ENCODE data around the gene PGPEP1. TPM values are rescaled to one million over a fixed set of nuclear protein-coding genes. Genes with fewer than 3 reads are reported as not detected.

Gene PGPEP1
- total RNA-seq, 1 experiment from 2014 or later: 6.5 TPM

GRCh38 chr19:18336121-18336520 is 4.3 kb upstream of the PGPEP1 start:
- Mint-ChIP-seq H3K36me3 (ENCODE audit: insufficient read depth, unreplicated experiment) (peaks cover 1% of the 10 kb centered on the region), H3K27ac (ENCODE audit: low read depth, unreplicated experiment) (no peak overlapping the region), H3K9me3 (ENCODE audit: unreplicated experiment) (no peaks in the 10 kb centered on the region), H3K27me3 (ENCODE audit: insufficient read depth, unreplicated experiment) (no peaks in the 10 kb centered on the region), H3K4me3 (ENCODE audit: unreplicated experiment) (no peak overlapping the region), H3K4me1 (ENCODE audit: insufficient read depth, unreplicated experiment) (peaks cover under 1% of the 10 kb centered on the region)
- BruUV-seq (replicated peaks): no TSS peak
- TF ChIP-seq CTCF (IDR thresholded peaks at IDR 0.05; ENCODE audit: unreplicated experiment): no peak
- intact Hi-C loops (cut with micrococcal nuclease): no loop called here
- ChIA-PET CTCF (interaction anchor here (0.6 to 1.2 kb wide), 3 partner anchors 8 to 329 kb away, joined by 3 to 11 read pairs (median 7); no protein-coding TSS in a partner anchor), POLR2A (no interaction called here)
- DNase-seq (ENCODE audit: unreplicated experiment): no peak

GRCh38 chr19:18338541-18338940 is 1.9 kb upstream of the PGPEP1 start:
- TF ChIP-seq CTCF (IDR thresholded peaks at IDR 0.05; ENCODE audit: unreplicated experiment): no peak
- ChIA-PET POLR2A (interaction anchor here (0.6 to 6.7 kb wide), 6 partner anchors 9 to 63 kb away, joined by 3 to 32 read pairs (median 10); partner anchors contain the start of genes JUND and LSM4), CTCF (interaction anchor here (0.6 to 3.1 kb wide), 7 partner anchors 10 to 83 kb away, joined by 3 to 26 read pairs (median 6); no protein-coding TSS in a partner anchor)
- no TSS peak for BruUV-seq (replicated peaks)
- Mint-ChIP-seq H3K27ac (ENCODE audit: low read depth, unreplicated experiment) (no peak overlapping the region), H3K27me3 (ENCODE audit: insufficient read depth, unreplicated experiment) (no peaks in the 10 kb centered on the region), H3K36me3 (ENCODE audit: insufficient read depth, unreplicated experiment) (peaks cover 7% of the 10 kb centered on the region), H3K9me3 (ENCODE audit: unreplicated experiment) (no peaks in the 10 kb centered on the region), H3K4me3 (ENCODE audit: unreplicated experiment) (no peak overlapping the region), H3K4me1 (ENCODE audit: insufficient read depth, unreplicated experiment) (peaks cover 5% of the 10 kb centered on the region)
- DNase-seq (ENCODE audit: unreplicated experiment): no peak
- intact Hi-C loops (cut with micrococcal nuclease): no loop called here

- Mint-ChIP-seq H3K27ac (ENCODE audit: low read depth, unreplicated experiment) (no peak overlapping the region), H3K36me3 (ENCODE audit: insufficient read depth, unreplicated experiment) (peaks cover 8% of the 10 kb centered on the region), H3K27me3 (ENCODE audit: insufficient read depth, unreplicated experiment) (no peaks in the 10 kb centered on the region), H3K9me3 (ENCODE audit: unreplicated experiment) (no peaks in the 10 kb centered on the region), H3K4me1 (ENCODE audit: insufficient read depth, unreplicated experiment) (peaks cover 11% of the 10 kb centered on the region), H3K4me3 (ENCODE audit: unreplicated experiment) (peak overlapping the region; percentile 58)
- BruUV-seq (replicated peaks): no TSS peak
- POLR2A ChIA-PET: interaction anchor here (1.0 to 6.7 kb wide), 5 partner anchors 11 to 79 kb away, joined by 4 to 32 read pairs (median 15); partner anchors contain the start of genes JUND, LSM4 and SSBP4
- CTCF ChIA-PET: interaction anchor here (0.9 to 3.1 kb wide), 5 partner anchors 10 to 82 kb away, joined by 3 to 26 read pairs (median 13); no protein-coding TSS in a partner anchor
- DNase-seq (ENCODE audit: unreplicated experiment): no peak
- intact Hi-C loops (cut with micrococcal nuclease): no loop called here
- no peak for TF ChIP-seq CTCF (IDR thresholded peaks at IDR 0.05; ENCODE audit: unreplicated experiment)
Measured at GRCh38 chr19:18339723-18340122, 675 bp upstream of the PGPEP1 start.

- intact Hi-C loops (cut with micrococcal nuclease): no loop called here
- Mint-ChIP-seq H3K36me3 (ENCODE audit: insufficient read depth, unreplicated experiment) (peaks cover 11% of the 10 kb centered on the region), H3K4me3 (ENCODE audit: unreplicated experiment) (peak overlapping the region; percentile 58), H3K27ac (ENCODE audit: low read depth, unreplicated experiment) (no peak overlapping the region), H3K4me1 (ENCODE audit: insufficient read depth, unreplicated experiment) (peaks cover 17% of the 10 kb centered on the region), H3K27me3 (ENCODE audit: insufficient read depth, unreplicated experiment) (no peaks in the 10 kb centered on the region), H3K9me3 (ENCODE audit: unreplicated experiment) (no peaks in the 10 kb centered on the region)
- peak; percentile 39 for DNase-seq (ENCODE audit: unreplicated experiment)
- ChIA-PET CTCF (interaction anchor here (0.7 to 1.8 kb wide), 5 partner anchors 12 to 180 kb away, joined by 3 to 9 read pairs (median 3); no protein-coding TSS in a partner anchor), POLR2A (interaction anchor here (0.6 to 6.7 kb wide), 5 partner anchors 12 to 150 kb away, joined by 3 to 32 read pairs (median 6); partner anchors contain the start of genes JUND and LSM4)
- no peak for TF ChIP-seq CTCF (IDR thresholded peaks at IDR 0.05; ENCODE audit: unreplicated experiment)
- no TSS peak for BruUV-seq (replicated peaks)
Measured at GRCh38 chr19:18340990-18341868, 831 bp downstream of the PGPEP1 start.
